BJ (cell line): ENCODE results near the gene PPP4R3A. TPM values are rescaled to one million over a fixed set of nuclear protein-coding genes. Genes with fewer than 3 reads are reported as not detected.

ENCODE experiments used
- CTCF ChIA-PET: fragments of 350-600 bp; formaldehyde crosslinking; extraction: SDS; loops from one replicate; lab custom pipeline; 2021; ENCODE audit warnings: antibody characterized with exemption, inconsistent platforms; lab: Yijun Ruan, JAX
- POLR2A ChIA-PET: fragments of 300-600 bp; sonication (Branson Sonifier 250); formaldehyde crosslinking; extraction: SDS; loops from one replicate; lab custom pipeline; 2021; ENCODE audit warnings: antibody characterized with exemption; lab: Charles Lee
- DNase-seq: peaks from one replicate; pipeline ENCODE4 v3.0.0-alpha.2; 2011; ENCODE audit warnings: low read depth
- H3K27me3 ChIP-seq: 2 replicates; pipeline ENCODE4 v1.6.0; 2011; ENCODE audit warnings: low read length; ENCODE audit not compliant: control insufficient read depth, insufficient read depth
- H3K36me3 ChIP-seq: 2 replicates; pipeline ENCODE4 v1.5.1; 2011; ENCODE audit warnings: low read length; ENCODE audit not compliant: control insufficient read depth, insufficient read depth
- H3K4me3 ChIP-seq: 2 replicates; pipeline ENCODE4 v1.5.1; 2011; ENCODE audit warnings: low read depth, mild to moderate bottlenecking, control low read depth, low read length
- polyA plus RNA-seq: library from polyadenylated mRNA; depleted of rRNA; stranded (reverse); fragments of >200 nt; gene quantifications from 2 replicates; pipeline ENCODE4 v1.2.3, GENCODE V29; 2011
- TF ChIP-seq, protein P1 (sequence below): IDR thresholded peaks from 2 replicates; pipeline ENCODE4 v1.5.1; 2011; ENCODE audit warnings: low read depth, mild to moderate bottlenecking, control low read depth, inconsistent platforms, low read length, moderate library complexity; ENCODE audit not compliant: insufficient read depth

The PPP4R3A gene
- polyA plus RNA-seq, 1 experiment = 18.3 TPM

DNA sequence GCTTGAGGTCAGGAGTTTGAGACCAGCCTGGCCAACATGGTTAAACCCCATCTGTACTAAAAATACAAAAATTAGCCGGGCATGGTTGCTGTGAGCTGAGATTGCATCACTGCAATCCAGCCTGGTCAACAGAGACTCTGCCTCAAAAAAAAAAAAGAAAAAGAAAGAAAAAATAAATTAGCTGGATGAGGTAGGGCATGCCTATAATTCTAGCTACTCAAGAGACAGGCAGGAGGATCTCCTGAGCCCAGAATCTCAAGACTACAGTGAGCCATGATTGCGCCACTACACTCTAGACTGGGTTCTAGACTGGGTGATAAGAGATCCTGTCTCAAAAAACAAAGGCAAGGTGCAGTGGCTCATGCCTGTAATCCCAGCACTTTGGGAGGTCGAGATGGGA, 16.9 kb downstream of the PPP4R3A start:
- H3K36me3 ChIP-seq = no peaks in the 10 kb centered on the region
- H3K4me3 ChIP-seq = no peak overlapping the region
- TF ChIP-seq, protein P1, sequence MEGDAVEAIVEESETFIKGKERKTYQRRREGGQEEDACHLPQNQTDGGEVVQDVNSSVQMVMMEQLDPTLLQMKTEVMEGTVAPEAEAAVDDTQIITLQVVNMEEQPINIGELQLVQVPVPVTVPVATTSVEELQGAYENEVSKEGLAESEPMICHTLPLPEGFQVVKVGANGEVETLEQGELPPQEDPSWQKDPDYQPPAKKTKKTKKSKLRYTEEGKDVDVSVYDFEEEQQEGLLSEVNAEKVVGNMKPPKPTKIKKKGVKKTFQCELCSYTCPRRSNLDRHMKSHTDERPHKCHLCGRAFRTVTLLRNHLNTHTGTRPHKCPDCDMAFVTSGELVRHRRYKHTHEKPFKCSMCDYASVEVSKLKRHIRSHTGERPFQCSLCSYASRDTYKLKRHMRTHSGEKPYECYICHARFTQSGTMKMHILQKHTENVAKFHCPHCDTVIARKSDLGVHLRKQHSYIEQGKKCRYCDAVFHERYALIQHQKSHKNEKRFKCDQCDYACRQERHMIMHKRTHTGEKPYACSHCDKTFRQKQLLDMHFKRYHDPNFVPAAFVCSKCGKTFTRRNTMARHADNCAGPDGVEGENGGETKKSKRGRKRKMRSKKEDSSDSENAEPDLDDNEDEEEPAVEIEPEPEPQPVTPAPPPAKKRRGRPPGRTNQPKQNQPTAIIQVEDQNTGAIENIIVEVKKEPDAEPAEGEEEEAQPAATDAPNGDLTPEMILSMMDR = no peak
- DNase-seq = no peak
- CTCF ChIA-PET = no interaction called here
- POLR2A ChIA-PET = interaction anchor here (0.6 kb wide), 2 partner anchors 582 to 697 kb away, joined by 5 to 7 read pairs; no protein-coding TSS in a partner anchor
- no peaks in the 10 kb centered on the region for H3K27me3 ChIP-seq

DNA sequence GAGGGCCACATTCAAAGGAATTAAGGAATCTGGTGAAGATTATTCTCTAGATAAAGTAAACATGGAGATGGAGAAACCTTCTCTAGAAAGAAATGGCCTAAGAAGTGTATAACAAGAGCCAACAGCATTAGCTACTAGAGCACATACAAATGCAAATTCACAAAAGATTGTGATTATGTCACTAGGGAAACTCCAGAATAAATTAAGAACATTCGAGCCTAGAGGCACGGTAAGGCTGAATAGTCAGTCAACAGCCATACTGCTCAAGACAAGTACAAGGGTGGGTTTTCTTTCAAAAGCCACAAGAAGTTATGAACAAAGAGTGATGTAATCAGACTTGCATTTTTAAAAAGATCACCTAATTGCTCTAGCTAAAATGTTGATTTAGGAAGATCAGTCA, 25.4 kb downstream of the PPP4R3A start:
- DNase-seq = no peak
- no peaks in the 10 kb centered on the region for H3K27me3 ChIP-seq
- TF ChIP-seq, protein P1 = no peak
- POLR2A ChIA-PET = no interaction called here
- CTCF ChIA-PET = no interaction called here
- no peak overlapping the region for H3K4me3 ChIP-seq
- H3K36me3 ChIP-seq = peaks cover 9% of the 10 kb centered on the region

DNA sequence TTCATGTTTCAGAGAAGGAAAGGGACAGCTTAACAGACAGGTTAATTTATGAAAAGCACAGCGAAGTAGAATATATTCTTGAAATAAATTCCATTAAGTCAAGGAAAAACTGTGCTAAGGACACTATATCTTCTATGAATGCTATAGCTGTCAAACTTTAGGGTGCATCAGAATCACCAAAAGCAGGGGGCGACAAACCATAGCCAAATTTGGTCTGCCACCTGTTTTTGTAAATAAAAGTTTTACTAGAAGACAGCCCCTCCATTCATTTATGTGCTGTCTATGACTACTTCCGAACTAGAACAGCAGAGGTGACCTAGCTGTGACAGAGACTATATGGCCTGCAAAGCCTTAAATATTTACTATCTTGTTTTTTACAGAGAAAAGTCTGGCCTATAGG, 25.9 kb downstream of the PPP4R3A start:
- ChIA-PET POLR2A (no interaction called here), CTCF (no interaction called here)
- DNase-seq = no peak
- peaks cover 9% of the 10 kb centered on the region for H3K36me3 ChIP-seq
- no peak overlapping the region for H3K4me3 ChIP-seq
- TF ChIP-seq, protein P1 = no peak
- H3K27me3 ChIP-seq = no peaks in the 10 kb centered on the region

DNA sequence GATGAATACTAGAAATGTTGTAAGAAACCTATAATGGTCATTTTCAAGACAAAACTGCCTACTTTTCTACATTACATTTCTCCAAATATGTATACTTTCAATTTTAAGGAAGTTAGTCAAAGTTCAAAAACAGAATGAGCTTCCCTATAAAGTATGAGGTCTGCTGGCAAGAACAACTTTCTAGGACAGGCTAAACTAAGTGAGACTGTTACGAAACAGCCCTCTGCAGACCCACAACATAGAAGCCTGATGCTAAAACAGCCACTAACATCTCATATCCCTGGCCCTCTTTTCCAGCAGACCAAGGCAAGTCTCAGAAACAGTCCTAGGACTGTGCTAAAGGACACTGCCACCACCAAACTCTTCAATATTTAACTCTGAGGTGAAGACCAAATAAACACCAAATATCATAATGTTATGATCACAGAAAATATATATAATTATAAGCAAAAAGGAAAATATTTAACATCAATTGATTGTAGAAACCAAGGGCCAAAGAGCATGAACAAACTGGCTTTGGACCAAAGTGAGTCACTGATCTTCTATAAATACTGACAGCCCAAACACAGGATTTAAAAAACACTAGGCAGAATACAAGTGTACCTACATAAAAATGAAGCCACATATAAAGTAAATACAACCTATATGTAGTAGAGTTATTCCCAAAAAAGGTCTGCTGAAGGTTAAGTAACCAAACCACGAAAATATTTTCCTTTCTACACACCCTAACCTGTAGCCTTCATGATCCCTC, 27.7 kb downstream of the PPP4R3A start:
- no peak overlapping the region for H3K4me3 ChIP-seq
- DNase-seq = no peak
- H3K36me3 ChIP-seq = peaks cover 9% of the 10 kb centered on the region
- ChIA-PET POLR2A (no interaction called here), CTCF (interaction anchor here (1.3 kb wide), 1 partner anchor 22 kb away, joined by 3 read pairs; no protein-coding TSS in a partner anchor)
- TF ChIP-seq, protein P1 = no peak
- H3K27me3 ChIP-seq = no peaks in the 10 kb centered on the region

DNA sequence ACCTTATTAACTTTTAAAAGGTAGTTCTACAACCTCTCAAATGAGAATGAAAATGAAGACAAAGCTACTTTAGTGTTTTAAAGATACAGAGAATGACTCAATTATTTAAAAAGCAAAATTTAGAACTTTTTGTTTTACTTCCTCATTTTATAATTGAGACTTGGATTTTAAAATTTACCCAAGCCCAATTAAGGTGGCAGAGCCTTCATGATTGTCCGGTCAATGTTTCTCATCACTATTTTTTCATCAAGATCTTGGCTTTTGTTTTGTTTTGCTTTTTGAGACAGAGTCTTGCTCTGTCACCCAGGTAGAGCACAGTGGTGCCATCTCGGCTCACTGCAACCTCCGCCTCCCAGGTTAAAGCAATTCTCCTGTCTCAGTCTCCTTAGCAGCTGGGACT, 32.7 kb downstream of the PPP4R3A start:
- POLR2A ChIA-PET = no interaction called here
- CTCF ChIA-PET = no interaction called here
- TF ChIP-seq, protein P1 = no peak

More for the DNA sequence above, 32.7 kb downstream of the PPP4R3A start:
- DNase-seq = no peak
- no peaks in the 10 kb centered on the region for H3K27me3 ChIP-seq
- H3K36me3 ChIP-seq = peaks cover 12% of the 10 kb centered on the region
- H3K4me3 ChIP-seq = no peak overlapping the region
